H1 (cell line): ENCODE results near the gene VAPB. TPM values are rescaled to one million over a fixed set of nuclear protein-coding genes. Genes with fewer than 3 reads are reported as not detected.

Experiments used
- CTCF ChIA-PET: fragments of 300-600 bp; sonication (Branson Sonifier 250); formaldehyde crosslinking; loops from one replicate; lab custom pipeline; 2021; ENCODE audit not compliant: partially characterized antibody; lab: Charles Lee
- POLR2A ChIA-PET: fragments of 300-600 bp; sonication (Branson Sonifier 250); formaldehyde crosslinking; loops from one replicate; lab custom pipeline; 2021; ENCODE audit warnings: inconsistent platforms; ENCODE audit not compliant: partially characterized antibody; lab: Charles Lee
- DNase-seq, 2 experiments: peaks; one replicate each; pipeline versions ENCODE4 v3.0.0 to v3.0.0-alpha.2; 2010 to 2022; ENCODE audit warnings: low spot score in 2 of 2, low read depth in 1 of 2, mixed read lengths in 1 of 2
- FAIRE-seq: peaks from 2 replicates; lab custom pipeline; 2011; peaks lifted over from hg19 to GRCh38; lab: Jason Lieb, UNC
- H2AFZ ChIP-seq: 2 replicates; pipeline ENCODE4 v1.8.1; 2012; ENCODE audit warnings: low read length, inconsistent platforms
- H2AK5ac ChIP-seq: 2 replicates; pipeline ENCODE4 v1.6.1; 2013; ENCODE audit warnings: low read depth, low read length
- H2BK120ac ChIP-seq: replicated peaks from 2 replicates; pipeline ENCODE3; 2013; ENCODE audit warnings: low read depth, low read length, inconsistent platforms
- H2BK12ac ChIP-seq: 2 replicates; pipeline ENCODE4 v1.6.1; 2013; ENCODE audit warnings: low read depth, low read length
- H2BK15ac ChIP-seq: 2 replicates; pipeline ENCODE4 v1.6.1; 2013; ENCODE audit warnings: low read length
- H2BK20ac ChIP-seq: 2 replicates; pipeline ENCODE4 v1.6.1; 2013; ENCODE audit warnings: low read length
- H2BK5ac ChIP-seq: 2 replicates; pipeline ENCODE4 v1.6.1; 2013; ENCODE audit warnings: low read depth, low read length
- H3K14ac ChIP-seq: 2 replicates; pipeline ENCODE4 v1.6.1; 2013; ENCODE audit warnings: inconsistent platforms; ENCODE audit not compliant: insufficient read length
- H3K18ac ChIP-seq: 2 replicates; pipeline ENCODE4 v1.6.1; 2013; ENCODE audit warnings: low read length; ENCODE audit errors: extremely low read depth
- H3K23ac ChIP-seq: 2 replicates; pipeline ENCODE4 v1.6.1; 2013; ENCODE audit warnings: inconsistent platforms; ENCODE audit not compliant: insufficient read length
- H3K23me2 ChIP-seq: 2 replicates; pipeline ENCODE4 v1.6.1; 2013; ENCODE audit warnings: low read depth, low read length
- H3K27ac ChIP-seq: 2 replicates; pipeline ENCODE4 v1.6.1; 2011; ENCODE audit warnings: low read depth, low read length, inconsistent platforms
- H3K27me3 ChIP-seq, 4 experiments: replicated peaks in 1 of 4; 1 replicate in 1 of 4; 2 replicates in 3 of 4; pipeline versions ENCODE4 v1.6.1 to v1.8.1; 2011 to 2013; ENCODE audit warnings: low read length in 3 of 4, mild to moderate bottlenecking in 3 of 4, inconsistent platforms in 2 of 4, mixed read lengths in 2 of 4, moderate library complexity in 1 of 4; ENCODE audit not compliant: control insufficient read depth in 3 of 4, insufficient read depth in 3 of 4; ENCODE audit errors: extremely low read depth in 1 of 4
- H3K36me3 ChIP-seq, 4 experiments: 2 replicates each; pipeline versions ENCODE4 v1.6.1 to v1.8.1; 2011 to 2013; ENCODE audit warnings: mild to moderate bottlenecking in 4 of 4, low read length in 3 of 4, moderate library complexity in 2 of 4, control low read depth in 1 of 4, inconsistent platforms in 1 of 4; ENCODE audit not compliant: insufficient read depth in 4 of 4, control insufficient read depth in 2 of 4
- H3K4ac ChIP-seq: replicated peaks from 2 replicates; pipeline ENCODE3; 2013; ENCODE audit warnings: low read length, low read depth, mixed read lengths, inconsistent platforms; ENCODE audit not compliant: insufficient read length
- H3K4me1 ChIP-seq, 4 experiments: replicated peaks in 1 of 4; 1 replicate in 1 of 4; 2 replicates in 3 of 4; pipeline versions ENCODE4 v1.6.1 to v1.8.1; 2011 to 2013; ENCODE audit warnings: low read length in 3 of 4, inconsistent platforms in 2 of 4, mixed read lengths in 1 of 4; ENCODE audit not compliant: insufficient read depth in 4 of 4, control insufficient read depth in 3 of 4
- H3K4me2 ChIP-seq, 2 experiments: 2 replicates each; pipeline versions ENCODE4 v1.6.1 to v1.8.1; 2011 to 2013; ENCODE audit warnings: low read depth in 2 of 2, low read length in 2 of 2, control low read depth in 1 of 2, inconsistent platforms in 1 of 2, mild to moderate bottlenecking in 1 of 2; ENCODE audit not compliant: insufficient read depth in 1 of 2
- H3K4me3 ChIP-seq, 4 experiments: fragments of 200-600, 300-600 bp in 1 of 4; sonication (generic), shearing (Covaris generic), sonication (Bioruptor Twin) in 1 of 4; 2 replicates each; pipeline versions ENCODE4 v1.5.1 to v1.8.1; 2011 to 2016; ENCODE audit warnings: low read length in 4 of 4, low read depth in 3 of 4, control low read depth in 2 of 4, inconsistent platforms in 2 of 4, mild to moderate bottlenecking in 2 of 4, mixed read lengths in 1 of 4, moderate library complexity in 1 of 4; ENCODE audit not compliant: insufficient read depth in 2 of 4; ENCODE audit errors: extremely low read depth in 1 of 4
- H3K56ac ChIP-seq: replicated peaks from 2 replicates; pipeline ENCODE3; 2013; ENCODE audit warnings: low read depth, mild to moderate bottlenecking, mixed read lengths, low read length, inconsistent platforms; ENCODE audit not compliant: insufficient read length
- H3K79me1 ChIP-seq: 2 replicates; pipeline ENCODE4 v1.6.1; 2013; ENCODE audit warnings: low read depth, low read length, control low read depth
- H3K79me2 ChIP-seq, 2 experiments: 2 replicates each; pipeline versions ENCODE4 v1.6.1 to v1.8.1; 2012 to 2013; ENCODE audit warnings: low read length in 2 of 2, mild to moderate bottlenecking in 2 of 2, inconsistent platforms in 1 of 2; ENCODE audit not compliant: insufficient read depth in 2 of 2, control insufficient read depth in 1 of 2
- H3K9ac ChIP-seq, 4 experiments: replicated peaks in 1 of 4; 1 replicate in 1 of 4; 2 replicates in 3 of 4; pipeline versions ENCODE4 v1.6.1 to v1.8.1; 2011 to 2013; ENCODE audit warnings: low read depth in 3 of 4, low read length in 3 of 4, control low read depth in 2 of 4, mild to moderate bottlenecking in 2 of 4, moderate library complexity in 2 of 4, inconsistent platforms in 1 of 4; ENCODE audit errors: extremely low read depth in 1 of 4
- H3K9me3 ChIP-seq, 2 experiments: 2 replicates each; pipeline versions ENCODE4 v1.6.1 to v1.8.1; 2012 to 2013; ENCODE audit warnings: mild to moderate bottlenecking in 2 of 2, moderate library complexity in 2 of 2, control low read depth in 1 of 2, inconsistent platforms in 1 of 2, low read depth in 1 of 2, low read length in 1 of 2, mixed read lengths in 1 of 2; ENCODE audit not compliant: insufficient read depth in 2 of 2
- H4K20me1 ChIP-seq, 2 experiments: replicated peaks in 1 of 2; 2 replicates each; pipeline versions ENCODE3 to v1.8.1; 2011 to 2013; ENCODE audit warnings: inconsistent platforms in 2 of 2, low read length in 2 of 2, mild to moderate bottlenecking in 1 of 2; ENCODE audit not compliant: insufficient read depth in 2 of 2, control insufficient read depth in 1 of 2
- H4K5ac ChIP-seq: 2 replicates; pipeline ENCODE4 v1.6.1; 2013; ENCODE audit warnings: low read length, low read depth, mixed read lengths, inconsistent platforms; ENCODE audit not compliant: insufficient read length
- H4K8ac ChIP-seq: 2 replicates; pipeline ENCODE4 v1.8.0; 2013; ENCODE audit warnings: mild to moderate bottlenecking, moderate library complexity, low read length, inconsistent platforms; ENCODE audit not compliant: insufficient read depth; ENCODE audit errors: extremely low read depth
- H4K91ac ChIP-seq: replicated peaks from 2 replicates; pipeline ENCODE3; 2013; ENCODE audit warnings: low read length, mixed read lengths, inconsistent platforms; ENCODE audit not compliant: insufficient read length
- CTBP2 ChIP-seq: IDR thresholded peaks from 2 replicates; pipeline ENCODE4 v1.7.0; 2011; ENCODE audit warnings: borderline replicate concordance, mild to moderate bottlenecking, moderate library complexity, mixed read lengths, low read length; ENCODE audit not compliant: insufficient read depth, insufficient read length
- EGR1 ChIP-seq: IDR thresholded peaks from 2 replicates; pipeline ENCODE4 v1.6.1; 2011; ENCODE audit warnings: low read depth, low read length, borderline replicate concordance
- KDM5A ChIP-seq: fragments of 200-600 bp; IDR thresholded peaks from 2 replicates; pipeline ENCODE4 v1.7.1; 2012; ENCODE audit warnings: mild to moderate bottlenecking, low read length, inconsistent platforms, mixed read lengths
- POLR2AphosphoS5 ChIP-seq: IDR thresholded peaks from 2 replicates; pipeline ENCODE4 v1.6.1; 2011; ENCODE audit warnings: low read depth, low read length
- RAD21 ChIP-seq, 2 experiments: IDR thresholded peaks in 1 of 2; conservative IDR thresholded peaks in 1 of 2; 2 replicates each; pipeline ENCODE4 v1.6.1; 2011; ENCODE audit warnings: low read depth in 2 of 2, low read length in 2 of 2, improper control_type of control experiment in 1 of 2, inconsistent platforms in 1 of 2, mild to moderate bottlenecking in 1 of 2, moderate library complexity in 1 of 2
- RXRA ChIP-seq: IDR thresholded peaks from 2 replicates; pipeline ENCODE4 v1.6.1; 2011; ENCODE audit warnings: low read depth, mild to moderate bottlenecking, low read length, moderate library complexity; ENCODE audit not compliant: insufficient read depth
- SAP30 ChIP-seq: fragments of 300-600 bp; sonication (generic); IDR thresholded peaks from 2 replicates; pipeline ENCODE4 v1.7.1; 2012; ENCODE audit warnings: low read length, moderate library complexity, mild to moderate bottlenecking, inconsistent platforms; ENCODE audit not compliant: insufficient read depth, insufficient replicate concordance
- SRF ChIP-seq: IDR thresholded peaks from 2 replicates; pipeline ENCODE4 v1.6.1; 2011; ENCODE audit warnings: mild to moderate bottlenecking, low read depth, low read length, moderate library complexity
- TAF1 ChIP-seq: IDR thresholded peaks from 2 replicates; pipeline ENCODE4 v1.6.1; 2011; ENCODE audit warnings: mild to moderate bottlenecking, low read depth, low read length
- ZNF274 ChIP-seq: IDR thresholded peaks from 2 replicates; pipeline ENCODE4 v1.7.0; 2012; ENCODE audit warnings: low read length, borderline replicate concordance; ENCODE audit errors: extremely low read depth
- WGBS, 2 experiments: shearing (Covaris generic) in 1 of 2; methylation state at CpG; one replicate each; pipeline versions ENCODE4 v1.1.6 to v1.1.7; 2013 to 2015; ENCODE audit warnings: low lambda C conversion rate in 2 of 2, mixed read lengths in 2 of 2, inconsistent platforms in 1 of 2, low coverage in 1 of 2, missing lambda C conversion rate in 1 of 2; ENCODE audit not compliant: insufficient replicate concordance in 2 of 2, insufficient coverage in 1 of 2, insufficient read length in 1 of 2; ENCODE audit errors: extremely low coverage in 1 of 2, missing lambda C conversion rate in 1 of 2; 5-methylcytosine and 5-hydroxymethylcytosine counted together
- polyA plus RNA-seq, 7 experiments: library from polyadenylated mRNA; depleted of rRNA in 3 of 7; stranded (reverse) in 5 of 7; unstranded in 2 of 7; fragments of >200 nt in 5 of 7; fragments of 200-250 nt in 2 of 7; gene quantifications; 1 replicate in 5 of 7; 2 replicates in 1 of 7; 4 replicates in 1 of 7; pipeline versions ENCODE4 v1.2.1 to v1.2.3, GENCODE V29; 2011 to 2013; ENCODE audit warnings: missing spikeins in 2 of 7, mixed read lengths in 2 of 7
- total RNA-seq: library from RNA; stranded (reverse); fragmentation: NEBNext Ultra II Directional; extraction: Animal tissue kit (Norgen Biotek cat#: 25700); gene quantifications from 2 replicates; pipeline ENCODE4 v1.2.1, GENCODE V29; 2021
- TF ChIP-seq, protein P1 (sequence below): IDR thresholded peaks from 2 replicates; pipeline ENCODE4 v1.6.1; 2011; ENCODE audit warnings: low read depth, mild to moderate bottlenecking, low read length; ENCODE audit not compliant: insufficient read depth

Gene VAPB
- total and polyA plus RNA-seq, 2 of the 8 experiments (the other 6 are each of a cell fraction or from before 2014, with no cell fraction given): 24.4 to 62.8 TPM

DNA sequence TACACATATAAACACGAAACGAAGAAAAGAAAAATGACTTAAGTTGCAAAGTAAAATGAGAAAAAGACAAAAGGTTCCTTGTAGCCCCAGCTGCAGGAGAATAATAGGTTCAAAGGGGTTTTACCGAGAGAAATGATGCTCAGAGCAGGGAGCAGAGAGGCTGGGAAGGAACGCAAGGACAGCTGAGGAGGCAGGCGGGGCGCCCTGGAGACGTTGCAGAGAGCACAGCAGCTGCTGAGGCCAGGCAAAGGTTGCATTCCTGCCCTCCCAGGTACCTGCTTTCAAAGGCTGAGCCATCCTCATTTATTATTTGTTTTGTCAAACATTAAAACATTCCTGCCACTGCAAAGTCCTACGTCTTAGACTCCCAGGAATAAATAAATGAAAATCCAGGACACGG lies 16.2 kb upstream of the VAPB start:
- H2BK15ac ChIP-seq: no peak overlapping the region
- 32% methylated on average over 9 of the region's 9 CpGs; no CpG with 5 or more reads in 1 of the 2 experiments for WGBS, 2 experiments
- peaks cover 5% of the 10 kb centered on the region; the same call in 1 of the 2 replicates for H3K23me2 ChIP-seq
- no peak overlapping the region for H2BK20ac ChIP-seq
- no peak overlapping the region for H4K8ac ChIP-seq
- H4K20me1 ChIP-seq: no peaks in the 10 kb centered on the region
- no peaks in the 10 kb centered on the region for H3K9me3 ChIP-seq
- peak overlapping the region; percentile 51; the same call in 1 of the 2 replicates for H3K18ac ChIP-seq
- no peak overlapping the region for H2BK12ac ChIP-seq
- H3K36me3 ChIP-seq: no peaks in the 10 kb centered on the region
- no peak overlapping the region for H3K27ac ChIP-seq
- H4K91ac ChIP-seq: no peak overlapping the region
- H3K27me3 ChIP-seq: no peaks in the 10 kb centered on the region
- DNase-seq (peak in 1 of 2 experiments; percentile 58), FAIRE-seq (peak; percentile 88)
- H2AK5ac ChIP-seq: no peak overlapping the region
- no peak overlapping the region for H3K4me3 ChIP-seq
- H2BK120ac ChIP-seq: no peak overlapping the region
- ChIA-PET POLR2A (interaction anchor here (0.9 to 1.5 kb wide), 2 partner anchors 9 to 247 kb away, joined by 3 read pairs; no protein-coding TSS in a partner anchor), CTCF (interaction anchor here (0.6 to 1.4 kb wide), 3 partner anchors 136 to 329 kb away, joined by 3 to 5 read pairs (median 5); no protein-coding TSS in a partner anchor)
- H4K5ac ChIP-seq: no peak overlapping the region
- no peak overlapping the region for H3K23ac ChIP-seq
- H2BK5ac ChIP-seq: no peak overlapping the region
- no peak overlapping the region for H3K4me2 ChIP-seq
- H3K79me1 ChIP-seq: no peaks in the 10 kb centered on the region
- H3K14ac ChIP-seq: no peak overlapping the region
- no peak overlapping the region for H3K56ac ChIP-seq
- no peak overlapping the region for H2AFZ ChIP-seq
- H3K9ac ChIP-seq: no peak overlapping the region
- no peaks in the 10 kb centered on the region for H3K79me2 ChIP-seq
- H3K4ac ChIP-seq: no peak overlapping the region
- H3K4me1 ChIP-seq: peaks cover 14 to 28% (median 22%) of the 10 kb centered on the region in 4 experiments
- no peak for TF ChIP-seq ZNF274
- no peak for TF ChIP-seq SRF
- no peak for TF ChIP-seq CTBP2
- no peak for TF ChIP-seq EGR1
- no peak for TF ChIP-seq KDM5A
- TF ChIP-seq RAD21 (IDR thresholded peaks at IDR 0.05 in 1 of 2, conservative IDR thresholded peaks at IDR 0.05 in 1 of 2; ENCODE audit: low read depth in 2 of 2, low read length in 2 of 2): no peak; a peak in 1 of 4 replicates
- no peak for TF ChIP-seq SAP30
- TF ChIP-seq, protein P1, sequence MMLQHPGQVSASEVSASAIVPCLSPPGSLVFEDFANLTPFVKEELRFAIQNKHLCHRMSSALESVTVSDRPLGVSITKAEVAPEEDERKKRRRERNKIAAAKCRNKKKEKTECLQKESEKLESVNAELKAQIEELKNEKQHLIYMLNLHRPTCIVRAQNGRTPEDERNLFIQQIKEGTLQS: no peak
- TF ChIP-seq TAF1: no peak
- no peak for TF ChIP-seq RXRA
- TF ChIP-seq POLR2AphosphoS5: no peak
